Skeletal muscle cell (primary cell): Measurements from ENCODE around the gene TYR.
"Not testable (repeated sequence)": the region's sequence is repeated elsewhere in the genome, so short reads cannot be mapped to it uniquely, and the experiment has no call there.

Experiments used
- DNase-seq: peaks from one replicate; pipeline ENCODE4 v3.0.0-alpha.2; 2010; ENCODE audit warnings: low read depth
- H3K4me3 ChIP-seq: 2 replicates; pipeline ENCODE4 v1.5.1; 2011; ENCODE audit warnings: low read depth, mild to moderate bottlenecking, control low read depth, low read length, moderate library complexity

Gene TYR

GRCh38 chr11:89261483-89261882, 83.8 kb downstream of the TYR start:
- not testable (repeated sequence) for DNase-seq

DNA sequence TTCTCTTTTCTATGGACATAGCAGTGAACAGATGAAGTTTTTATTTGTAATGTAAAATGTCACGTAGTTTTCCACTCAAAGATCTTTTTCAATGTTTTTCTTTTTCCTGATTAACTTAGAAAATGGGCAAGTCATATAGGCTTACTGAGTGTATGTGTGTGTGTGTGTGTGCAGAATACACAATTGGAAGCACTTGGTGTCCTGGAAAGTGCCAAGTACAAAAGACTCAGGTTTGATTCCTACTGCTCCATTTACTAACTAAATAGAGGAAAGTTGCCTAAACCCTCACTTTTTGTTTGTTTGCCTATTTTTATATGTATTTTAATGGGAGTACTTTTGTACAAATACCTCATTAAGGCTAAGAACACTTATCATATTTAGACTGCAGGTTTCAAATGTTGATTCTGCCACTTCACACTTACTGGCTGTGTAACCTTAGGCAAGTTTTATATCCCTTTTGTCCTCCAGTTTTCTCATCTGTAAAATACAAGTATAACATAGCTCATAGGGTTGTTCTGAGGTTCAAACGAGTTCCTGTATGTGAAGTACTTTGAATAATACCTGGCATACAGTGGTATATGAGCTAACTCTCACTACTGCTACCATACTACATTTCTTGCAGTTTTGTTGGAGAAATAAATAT, 90.1 kb downstream of the TYR start:
- no peak for DNase-seq
- no peak overlapping the region for H3K4me3 ChIP-seq

More at GRCh38 chr11:89261483-89261882, 83.8 kb downstream of the TYR start:
- not testable (repeated sequence) for H3K4me3 ChIP-seq

DNA sequence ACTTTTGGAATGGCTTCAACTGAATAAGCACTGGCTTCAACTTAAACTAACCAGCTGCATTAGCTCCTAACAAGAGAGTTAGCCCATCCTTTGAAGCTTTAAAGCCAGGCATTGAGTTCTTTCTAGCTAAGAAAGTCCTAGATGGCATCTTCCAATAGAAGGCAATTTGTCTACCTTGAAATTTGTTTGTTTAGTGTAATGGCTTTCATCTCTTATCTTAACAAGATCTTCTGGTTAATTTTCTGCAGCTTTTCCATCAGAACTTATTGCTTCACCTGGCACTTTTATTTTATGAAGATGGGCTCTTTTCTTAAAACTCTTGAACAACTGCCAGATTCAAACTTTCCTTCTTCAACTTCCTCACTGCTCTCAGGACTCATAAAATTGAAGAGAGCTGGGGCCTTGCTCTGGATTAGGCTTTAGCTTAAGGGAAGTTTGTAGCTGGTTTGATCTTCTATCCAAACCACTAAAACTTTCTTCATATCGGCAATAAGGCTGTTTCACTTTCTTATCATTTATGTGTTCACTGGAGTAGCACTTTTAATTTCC, 94.9 kb downstream of the TYR start:
- DNase-seq, H3K4me3 ChIP-seq: not testable (repeated sequence)

GRCh38 chr11:89273220-89273619, 95.5 kb downstream of the TYR start:
- H3K4me3 ChIP-seq, DNase-seq: not testable (repeated sequence)

DNA sequence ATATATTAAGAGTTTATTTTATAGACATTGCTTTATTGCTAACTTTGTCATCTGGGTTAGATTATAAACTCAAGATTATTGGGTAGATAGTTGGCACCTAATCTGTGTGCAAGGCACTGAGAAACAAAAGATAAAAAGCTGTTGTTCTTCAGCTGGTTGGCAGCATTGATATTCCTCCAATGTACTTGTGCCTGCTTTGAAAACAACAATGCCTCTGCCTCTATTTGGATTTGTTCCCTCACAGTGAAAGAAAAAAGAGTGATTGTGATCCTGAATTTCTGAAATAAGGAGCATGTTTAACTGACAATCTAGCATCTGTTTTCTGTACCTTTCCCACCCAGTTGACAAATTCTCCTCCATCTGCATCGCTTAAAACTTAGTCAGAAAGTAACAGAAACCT, 98.3 kb downstream of the TYR start:
- H3K4me3 ChIP-seq = no peak overlapping the region
- DNase-seq = no peak

DNA sequence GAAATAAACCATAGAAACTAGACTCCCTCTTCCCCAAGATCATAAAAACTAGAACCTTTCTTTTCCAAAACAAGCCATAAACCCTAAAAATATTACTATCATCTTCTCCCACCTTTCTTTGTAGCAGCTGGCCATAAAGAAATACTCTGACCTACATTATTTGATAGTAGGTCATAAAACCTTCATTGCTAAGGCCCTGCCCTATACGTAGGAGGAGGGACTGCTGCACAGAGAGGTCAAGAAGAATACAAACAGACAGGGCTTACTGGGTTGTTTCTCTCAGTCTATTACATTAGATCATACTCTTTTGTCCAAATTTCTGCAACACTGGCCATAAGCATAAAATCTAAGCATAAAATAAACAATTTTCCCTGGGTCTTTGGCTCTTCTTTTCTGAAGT, 101.5 kb downstream of the TYR start:
- no peak for DNase-seq
- H3K4me3 ChIP-seq = no peak overlapping the region

GRCh38 chr11:89281032-89281677, 103.5 kb downstream of the TYR start:
- DNase-seq, H3K4me3 ChIP-seq: not testable (repeated sequence)

GRCh38 chr11:89286601-89287000, 108.9 kb downstream of the TYR start:
- not testable (repeated sequence) for H3K4me3 ChIP-seq, DNase-seq

DNA sequence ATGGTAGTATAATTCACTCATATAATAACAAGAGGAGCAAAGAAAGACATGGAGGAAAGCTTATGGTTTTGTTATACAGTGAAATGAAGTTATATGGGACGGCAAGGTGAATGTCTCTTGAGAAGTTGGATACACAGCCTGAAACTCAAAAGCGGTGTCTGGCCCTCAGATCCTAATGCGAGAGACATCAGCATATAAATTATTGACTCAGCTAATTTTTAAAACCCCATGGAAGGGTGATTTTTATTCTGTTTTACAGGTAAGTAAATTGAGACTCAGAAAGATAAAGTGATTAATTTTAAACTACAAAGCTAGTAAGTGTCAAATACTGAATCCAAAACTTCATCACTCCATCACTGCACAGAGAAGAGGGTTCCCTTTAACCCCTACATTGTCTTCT, 110.3 kb downstream of the TYR start:
- not testable (repeated sequence) for DNase-seq, H3K4me3 ChIP-seq

DNA sequence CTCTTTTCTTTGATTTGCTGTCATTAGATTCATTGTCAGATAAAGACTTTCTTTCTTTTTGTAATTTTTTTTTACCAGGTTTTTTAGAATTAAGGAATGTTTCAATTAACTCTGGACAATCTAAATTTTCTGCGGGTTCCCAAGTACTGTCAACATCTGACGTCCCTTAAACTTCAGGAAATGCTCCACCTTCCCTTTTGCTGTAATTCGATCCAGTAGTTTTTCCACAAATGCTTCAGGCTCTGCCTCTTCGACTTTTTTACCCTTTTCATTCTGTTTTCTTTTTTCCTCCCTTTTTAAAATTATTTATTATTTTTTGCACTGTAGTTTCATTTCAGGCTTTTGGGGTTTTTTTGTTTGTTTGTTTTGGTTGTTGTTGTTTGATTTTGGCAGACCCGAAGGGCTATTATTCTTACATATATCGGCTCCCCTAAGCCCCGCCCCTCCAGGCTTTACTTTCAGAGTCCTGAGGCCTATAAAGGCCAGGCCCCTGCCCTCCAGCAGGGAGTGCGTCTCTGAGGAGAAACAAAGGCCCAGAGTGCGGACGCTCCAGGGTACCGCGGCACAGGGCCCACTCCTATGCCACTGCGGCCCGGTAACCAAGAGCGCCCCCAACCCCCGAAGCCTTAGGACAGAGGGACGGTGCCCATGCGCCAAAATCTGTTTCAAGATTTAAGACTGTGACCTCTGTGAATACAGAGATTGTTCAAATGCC, 116.4 kb downstream of the TYR start:
- DNase-seq = no peak
- peak overlapping the region; percentile 36 for H3K4me3 ChIP-seq

DNA sequence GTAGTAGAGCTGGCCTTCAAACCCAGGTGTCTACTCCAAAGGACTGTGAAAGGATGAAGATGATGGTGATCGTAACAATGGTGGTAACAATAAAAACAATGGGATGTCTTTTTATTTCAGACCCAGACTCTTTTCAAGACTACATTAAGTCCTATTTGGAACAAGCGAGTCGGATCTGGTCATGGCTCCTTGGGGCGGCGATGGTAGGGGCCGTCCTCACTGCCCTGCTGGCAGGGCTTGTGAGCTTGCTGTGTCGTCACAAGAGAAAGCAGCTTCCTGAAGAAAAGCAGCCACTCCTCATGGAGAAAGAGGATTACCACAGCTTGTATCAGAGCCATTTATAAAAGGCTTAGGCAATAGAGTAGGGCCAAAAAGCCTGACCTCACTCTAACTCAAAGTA, 117.3 kb downstream of the TYR start:
- not testable (repeated sequence) for H3K4me3 ChIP-seq, DNase-seq

DNA sequence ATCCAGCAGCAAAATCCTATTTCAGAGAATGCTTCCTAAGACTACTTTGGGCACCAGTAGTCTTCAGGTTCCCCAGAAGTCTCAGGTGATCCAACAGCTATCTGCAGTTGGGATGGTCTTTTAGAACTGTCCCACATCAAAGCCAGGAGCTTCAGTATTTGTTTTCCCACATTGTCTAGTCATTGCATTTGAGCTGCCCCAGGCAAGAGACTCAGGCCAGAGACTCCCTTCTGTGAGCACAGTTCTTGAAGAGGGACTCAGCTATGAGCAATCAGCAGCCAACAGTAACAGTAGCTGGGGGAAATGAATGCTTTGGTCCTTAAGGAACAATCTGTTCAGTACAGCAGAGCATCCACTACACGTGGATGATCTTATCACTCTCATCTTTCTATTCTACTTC, 125.4 kb downstream of the TYR start:
- DNase-seq, H3K4me3 ChIP-seq: not testable (repeated sequence)

DNA sequence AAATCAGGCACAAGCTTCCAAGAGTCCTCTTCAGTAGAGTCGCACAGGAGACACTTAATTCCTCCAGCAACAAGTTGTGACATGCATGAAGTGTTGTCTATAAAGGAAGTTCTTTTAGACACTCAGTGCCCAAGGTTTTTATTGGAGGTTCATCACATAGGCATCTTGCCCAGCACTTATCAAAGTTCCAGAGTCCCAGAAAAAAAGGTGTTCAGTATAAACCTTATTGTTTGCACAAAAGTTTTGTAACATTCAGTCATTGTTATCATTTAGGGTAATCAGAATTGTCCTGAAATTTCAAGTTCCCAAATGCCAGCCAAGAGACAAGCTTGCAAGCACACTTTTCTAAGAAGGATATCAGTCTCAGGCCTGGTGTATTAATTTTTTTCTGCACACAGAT, 130.6 kb downstream of the TYR start:
- not testable (repeated sequence) for DNase-seq, H3K4me3 ChIP-seq

GRCh38 chr11:89309321-89309985, 131.8 kb downstream of the TYR start:
- DNase-seq, H3K4me3 ChIP-seq: not testable (repeated sequence)

DNA sequence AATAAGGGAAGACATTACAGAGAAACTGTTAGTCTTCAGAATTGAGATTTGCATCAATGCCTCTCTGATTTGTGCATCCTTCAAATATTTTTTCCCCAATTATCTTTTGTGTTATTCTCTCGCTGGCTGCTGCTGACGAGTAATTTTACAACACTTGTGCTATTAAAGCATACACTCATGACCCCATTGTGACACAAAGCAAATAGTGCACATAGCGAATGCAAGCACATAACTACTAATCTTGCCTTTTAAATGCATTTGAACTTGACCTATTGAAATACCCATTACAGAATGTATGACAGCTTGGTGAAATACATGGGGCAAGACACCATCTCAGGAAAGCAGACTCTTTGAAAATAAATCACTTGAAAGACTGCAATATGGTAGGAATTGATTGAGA, 132.9 kb downstream of the TYR start:
- DNase-seq, H3K4me3 ChIP-seq: not testable (repeated sequence)

DNA sequence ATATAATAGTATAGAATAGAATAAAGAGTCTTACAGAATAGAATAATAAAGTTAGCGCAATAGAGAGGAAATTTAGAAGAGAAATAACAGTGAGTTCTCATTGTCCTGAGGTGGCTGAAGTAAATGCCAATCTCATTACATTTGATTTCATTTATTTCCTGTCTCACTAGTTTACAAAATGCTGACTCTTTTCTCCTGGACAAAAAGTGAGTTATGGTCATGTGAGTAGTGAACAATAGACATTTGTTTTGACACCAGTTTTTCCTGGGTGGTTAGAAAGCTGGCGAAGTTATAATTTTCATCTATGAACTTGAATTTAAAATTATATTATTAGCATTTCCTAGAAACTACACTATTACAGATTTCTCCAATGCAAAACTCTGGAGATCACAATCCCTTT, 143.7 kb downstream of the TYR start:
- no peak overlapping the region for H3K4me3 ChIP-seq
- DNase-seq = no peak

DNA sequence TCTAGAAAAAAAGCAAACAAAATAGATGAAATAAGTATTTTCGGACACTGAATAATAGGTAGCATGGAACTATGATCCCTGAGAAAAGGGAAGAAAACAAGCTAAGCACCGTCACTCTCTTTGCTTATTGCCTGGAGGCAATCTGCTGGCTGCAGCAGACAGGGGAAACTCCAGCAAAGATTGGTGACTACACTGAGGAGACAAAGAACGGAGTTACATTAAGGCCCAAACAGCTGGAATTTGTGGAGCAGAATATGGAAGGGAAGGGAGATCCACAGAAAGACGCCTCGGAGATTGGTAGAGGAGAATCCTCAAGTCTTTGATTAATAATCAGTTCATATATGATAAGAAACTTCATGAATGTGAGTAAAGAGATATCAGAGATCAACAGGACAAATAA, 150.2 kb downstream of the TYR start:
- DNase-seq = no peak
- H3K4me3 ChIP-seq = no peak overlapping the region

DNA sequence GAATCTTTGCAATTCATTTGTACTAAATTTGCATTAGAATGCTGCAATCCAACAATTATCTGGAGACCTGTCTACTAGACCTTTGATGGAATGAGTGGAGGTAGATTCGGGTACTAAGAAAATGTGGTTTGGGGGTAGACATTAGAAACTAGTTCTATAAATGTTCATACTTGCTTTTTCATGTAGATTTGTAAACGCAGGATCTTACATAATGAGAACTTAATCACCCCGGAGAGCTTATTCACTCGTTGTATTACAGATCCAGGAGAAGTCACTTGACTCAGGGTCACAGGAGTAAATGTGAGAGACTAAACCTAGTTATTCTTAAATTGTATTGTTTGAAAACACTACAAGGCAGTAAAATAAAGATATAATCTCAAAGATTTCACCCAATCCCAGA, 154.3 kb downstream of the TYR start:
- not testable (repeated sequence) for DNase-seq, H3K4me3 ChIP-seq

GRCh38 chr11:89333704-89334103, 156.0 kb downstream of the TYR start:
- DNase-seq, H3K4me3 ChIP-seq: not testable (repeated sequence)
